Melanocyte of skin (primary cell): Measurements from ENCODE around the gene OR8J3. TPM values are rescaled to one million over a fixed set of nuclear protein-coding genes. Genes with fewer than 3 reads are reported as not detected.

Experiments
- small RNA-seq, 2 donors: library from RNA; depleted of rRNA; stranded (forward); fragments of <200 nt; gene quantifications; one replicate each; pipeline ENCODE3, GENCODE V24; 2012
- total RNA-seq, 2 donors: library from RNA; depleted of rRNA; stranded (reverse); fragments of >200 nt; gene quantifications; 2 replicates each; pipeline ENCODE4 v1.2.3, GENCODE V29; 2012

The OR8J3 gene, protein sequence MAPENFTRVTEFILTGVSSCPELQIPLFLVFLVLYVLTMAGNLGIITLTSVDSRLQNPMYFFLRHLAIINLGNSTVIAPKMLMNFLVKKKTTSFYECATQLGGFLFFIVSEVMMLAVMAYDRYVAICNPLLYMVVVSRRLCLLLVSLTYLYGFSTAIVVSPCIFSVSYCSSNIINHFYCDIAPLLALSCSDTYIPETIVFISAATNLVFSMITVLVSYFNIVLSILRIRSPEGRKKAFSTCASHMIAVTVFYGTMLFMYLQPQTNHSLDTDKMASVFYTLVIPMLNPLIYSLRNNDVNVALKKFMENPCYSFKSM
- not detected for total RNA-seq

DNA sequence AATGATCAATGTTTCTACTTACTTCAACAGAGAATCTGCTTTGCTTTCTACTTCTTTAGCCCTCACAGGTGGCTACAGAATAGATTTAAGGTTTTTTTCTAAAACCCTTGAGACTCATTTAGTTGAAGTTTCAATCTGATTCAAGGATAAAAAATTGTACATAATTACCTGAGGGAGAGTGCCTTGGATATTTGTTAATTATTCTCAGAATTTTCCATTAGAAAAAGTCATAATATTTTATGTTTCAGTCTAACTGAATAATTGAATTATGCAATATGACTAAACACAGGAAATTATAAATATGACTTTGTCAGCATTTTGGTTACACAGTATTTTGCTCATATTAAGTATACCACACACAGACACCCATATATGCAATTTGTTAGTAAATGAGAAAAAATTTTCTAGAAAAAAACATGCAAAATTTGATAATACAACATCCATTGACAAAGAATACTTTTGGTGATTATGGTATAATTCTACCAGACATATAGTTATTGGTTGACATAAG is at the start of gene OR8J3:
Gene OR8J3, minus strand, starts transcription at position 51 of the 511 bp plus-strand sequence. CDS start 2,483 bp downstream, outside the sequence.

DNA sequence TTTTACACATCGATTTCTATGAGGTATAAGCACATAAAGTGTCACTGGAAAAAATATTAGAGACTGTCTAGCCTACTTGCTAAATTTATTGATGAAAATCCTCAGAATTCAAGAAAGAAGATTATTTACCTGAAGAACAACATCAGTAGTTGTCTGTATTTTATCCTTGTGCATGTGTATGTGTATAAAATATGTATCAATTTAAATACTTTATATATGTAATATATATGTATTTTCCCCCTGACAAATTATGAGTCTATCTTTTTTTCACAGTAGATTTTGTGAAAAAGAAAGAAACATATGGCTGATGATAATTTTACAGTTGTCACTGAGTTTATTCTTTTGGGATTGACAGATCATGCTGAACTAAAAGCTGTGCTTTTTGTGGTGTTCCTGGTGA is 36.3 kb upstream of the OR8J3 start, which contains the start of gene OR5J2:
Gene OR5J2, plus strand, starts transcription at position 301 of the 400 bp plus-strand sequence. Its CDS starts 0 bp downstream, at position 301.

DNA sequence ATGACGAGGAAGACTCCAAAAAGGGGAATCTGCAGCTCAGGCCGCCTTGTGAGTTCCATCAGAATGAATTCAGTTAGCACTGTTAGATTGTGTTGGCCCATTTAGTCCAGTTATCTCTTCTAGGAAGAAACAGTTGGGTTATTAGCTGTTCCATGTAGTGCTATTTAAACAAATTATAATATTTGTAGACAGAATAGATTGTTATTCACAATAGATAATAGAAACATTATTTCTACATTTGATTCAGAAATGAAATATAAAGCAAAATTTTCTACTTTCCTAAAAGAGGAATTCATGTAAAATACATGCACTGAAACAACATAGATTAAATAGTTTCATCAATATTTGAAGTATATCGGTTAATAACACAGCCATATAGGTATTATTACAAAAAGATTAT is 20.2 kb upstream of the OR8J3 start, which contains the start of gene OR8K5:
Gene OR8K5, minus strand, starts transcription at position 101 of the 400 bp plus-strand sequence. Its CDS starts 0 bp downstream, at position 101.

DNA sequence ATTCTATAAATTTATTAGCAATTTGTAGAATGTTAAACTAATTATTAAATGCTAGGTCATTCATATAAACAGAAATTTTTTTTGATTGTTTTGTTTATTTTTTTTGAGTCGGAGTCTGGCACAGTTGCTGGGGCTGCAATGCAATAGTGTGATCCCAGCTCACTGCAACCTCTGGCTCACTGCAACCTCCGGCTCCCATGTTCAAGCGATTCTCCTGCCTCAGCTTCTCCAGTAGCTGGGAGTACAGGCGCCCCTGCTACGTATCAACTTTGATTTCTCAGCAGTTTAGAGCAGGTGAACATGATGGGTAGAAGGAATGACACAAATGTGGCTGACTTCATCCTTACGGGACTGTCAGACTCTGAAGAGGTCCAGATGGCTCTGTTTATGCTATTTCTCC is 17.9 kb downstream of the OR8J3 start, which contains the start of gene OR8H3:
Gene OR8H3, plus strand, starts transcription at position 301 of the 400 bp plus-strand sequence. Its CDS starts 0 bp downstream, at position 301.

DNA sequence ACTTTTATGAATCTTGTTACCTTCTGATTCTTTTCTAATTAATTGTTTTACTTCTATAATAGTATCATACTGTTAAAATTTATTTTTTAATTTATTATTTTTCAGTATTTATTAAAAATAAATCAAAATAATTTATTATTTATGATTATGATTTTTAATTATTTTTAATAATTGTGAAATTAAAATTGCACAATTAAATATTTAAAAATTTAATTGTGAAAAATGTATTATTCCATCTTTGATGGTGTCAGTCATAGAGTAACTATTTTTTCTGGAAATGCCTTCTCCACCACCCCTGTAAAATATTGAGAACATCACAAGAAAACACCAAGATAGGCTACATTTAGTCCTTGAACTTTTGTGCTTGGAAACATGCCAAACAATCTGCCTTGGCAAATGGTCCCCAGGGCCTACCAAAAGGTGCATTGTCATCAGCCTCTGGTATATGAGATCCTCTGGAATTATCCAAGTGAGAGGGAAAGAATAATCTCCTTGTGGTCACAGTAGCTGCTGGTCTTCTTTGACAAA is 36.7 kb downstream of the OR8J3 start, which contains the start of gene OR8H2:
Gene OR8H2, plus strand, starts transcription at position 478 of the 528 bp plus-strand sequence. CDS start 1,356 bp downstream, outside the sequence.

DNA sequence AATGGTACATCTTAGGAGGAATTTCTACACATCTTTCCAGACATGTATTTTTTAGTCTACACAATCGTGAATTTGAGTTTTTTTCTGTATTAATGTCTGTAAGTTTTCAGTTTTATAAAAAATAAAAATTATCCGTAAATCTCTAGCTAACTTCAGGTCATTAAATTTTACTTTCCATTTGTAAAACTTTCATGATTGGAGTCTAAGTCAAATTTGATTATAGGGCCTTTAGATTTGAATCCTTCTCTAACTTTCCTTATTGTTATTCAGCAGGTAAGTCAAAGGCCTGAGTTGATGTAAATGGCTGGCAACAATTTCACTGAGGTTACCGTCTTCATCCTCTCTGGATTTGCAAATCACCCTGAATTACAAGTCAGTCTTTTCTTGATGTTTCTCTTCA is 47.0 kb downstream of the OR8J3 start, which contains the start of gene OR8I2:
Gene OR8I2, plus strand, starts transcription at position 301 of the 400 bp plus-strand sequence. Its CDS starts 0 bp downstream, at position 301.

Small RNA genes lying within 50 kb of the gene (small RNA-seq; reads per million reads assigned to genes)
- gene OR8I4P = 0 reads per million in 2 donors

Other genes with a start within 250 kb of the OR8J3 start
- gene OR5W2, start 225.6 kb downstream of the OR8J3 start, total RNA-seq = not detected
- not detected for gene OR5I1, start 203.8 kb downstream of the OR8J3 start, total RNA-seq
- gene OR10AG1, start 170.3 kb downstream of the OR8J3 start, total RNA-seq = not detected
- not detected for gene OR5F1, start 145.6 kb downstream of the OR8J3 start, total RNA-seq
- gene OR5AS1, start 112.5 kb downstream of the OR8J3 start, total RNA-seq = not detected
- not detected for gene OR8I2, start 46.9 kb downstream of the OR8J3 start, total RNA-seq
- not detected for gene OR8H2, start 36.5 kb downstream of the OR8J3 start, total RNA-seq
- not detected for gene OR8H3, start 17.8 kb downstream of the OR8J3 start, total RNA-seq
- not detected for gene OR8K5, start 20.1 kb upstream of the OR8J3 start, total RNA-seq
- not detected for gene OR5J2, start 36.4 kb upstream of the OR8J3 start, total RNA-seq
- not detected for gene OR5T2, start 94.1 kb upstream of the OR8J3 start, total RNA-seq
- gene OR5T3, start 112.1 kb upstream of the OR8J3 start, total RNA-seq = not detected
- gene OR5T1, start 134.0 kb upstream of the OR8J3 start, total RNA-seq = not detected
- gene OR8H1, start 152.1 kb upstream of the OR8J3 start, total RNA-seq = not detected
- under 1 TPM in 1 of 2 donors, not detected in 1; 0.33 TPM for gene OR8K3, start 174.9 kb upstream of the OR8J3 start, total RNA-seq
- gene OR8K1, start 205.8 kb upstream of the OR8J3 start, total RNA-seq = not detected
- not detected for gene OR8J1, start 214.1 kb upstream of the OR8J3 start, total RNA-seq
- not detected for gene OR8U1, start 235.4 kb upstream of the OR8J3 start, total RNA-seq